Measurements from ENCODE around the gene SORCS2.

- TF ChIP-seq, protein P1, sequence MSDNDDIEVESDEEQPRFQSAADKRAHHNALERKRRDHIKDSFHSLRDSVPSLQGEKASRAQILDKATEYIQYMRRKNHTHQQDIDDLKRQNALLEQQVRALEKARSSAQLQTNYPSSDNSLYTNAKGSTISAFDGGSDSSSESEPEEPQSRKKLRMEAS (IDR thresholded peaks at IDR 0.05) = no peak
- TF ChIP-seq CREB1 (IDR thresholded peaks at IDR 0.05; ENCODE audit: low read depth) (no peak), ZBTB7A (IDR thresholded peaks at IDR 0.05; ENCODE audit: low read depth) (no peak), RAD21 (IDR thresholded peaks at IDR 0.05; ENCODE audit: low read depth) (no peak), EP300 (IDR thresholded peaks at IDR 0.05; ENCODE audit: borderline replicate concordance) (no peak), CEBPB (IDR thresholded peaks at IDR 0.05) (no peak), TCF12 (IDR thresholded peaks at IDR 0.05; ENCODE audit: low read depth) (no peak), YY1 (IDR thresholded peaks at IDR 0.05; ENCODE audit: low read depth) (no peak), TAF1 (IDR thresholded peaks at IDR 0.05; ENCODE audit: low read depth) (no peak), NFIC (IDR thresholded peaks at IDR 0.05) (no peak), REST (IDR thresholded peaks at IDR 0.05; ENCODE audit: low read depth) (no peak), USF1 (IDR thresholded peaks at IDR 0.05) (no peak)
Observed at GRCh38 chr4:7251321-7251720, 59.0 kb downstream of the SORCS2 start.

All from Ishikawa (cell line).